Fibroblast of lung (primary cell): Measurements from ENCODE around the gene BRCC3.
A peak's percentile ranks its signal among the peaks of the same experiment; 100 is the strongest.

Experiments used
- EZH2 ChIP-seq: IDR thresholded peaks from 2 replicates; pipeline ENCODE4 v1.5.1; 2012; ENCODE audit warnings: low read length, control low read depth, mild to moderate bottlenecking; ENCODE audit errors: missing control alignments
- TF ChIP-seq, protein P1 (sequence below), 2 donors: IDR thresholded peaks in 1 of 2; conservative IDR thresholded peaks in 1 of 2; 1 replicate in 1 of 2; 2 replicates in 1 of 2; pipeline ENCODE4 v1.5.1; 2011 to 2012; ENCODE audit warnings: low read length in 2 of 2, control low read depth in 1 of 2, inconsistent platforms in 1 of 2, low read depth in 1 of 2, mild to moderate bottlenecking in 1 of 2

DNA sequence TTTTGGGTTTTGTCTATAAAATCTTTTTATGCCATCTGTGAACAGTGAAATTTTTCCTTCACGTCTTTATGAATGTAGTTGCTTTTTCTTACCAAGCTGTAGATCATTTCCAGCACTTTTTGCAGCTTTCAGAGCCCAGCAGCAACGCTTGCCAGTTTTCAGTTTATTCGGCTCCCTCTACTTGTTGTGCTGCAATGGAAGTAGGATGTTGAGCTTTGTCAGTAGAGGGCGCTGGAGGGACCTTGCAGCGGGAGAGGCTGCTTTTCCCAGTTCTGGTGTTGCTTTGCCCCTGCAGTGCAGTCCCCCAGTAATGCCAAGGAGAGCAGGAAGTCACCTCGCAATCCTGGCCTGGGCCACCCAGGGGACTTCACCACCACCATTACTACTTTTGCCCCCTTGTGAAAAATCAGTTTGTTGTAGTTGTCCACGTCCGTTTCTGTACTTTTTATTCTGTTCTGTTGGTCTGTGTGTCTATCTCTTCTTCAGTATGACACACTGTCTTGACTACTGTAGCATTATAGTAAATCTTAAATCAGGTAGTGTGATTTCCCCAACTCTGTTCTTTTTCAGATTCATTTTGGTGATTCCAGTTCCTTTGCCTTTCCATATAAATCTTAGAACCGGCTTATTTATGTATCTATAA, 22.2 kb upstream of the BRCC3 start:
- TF ChIP-seq, protein P1, sequence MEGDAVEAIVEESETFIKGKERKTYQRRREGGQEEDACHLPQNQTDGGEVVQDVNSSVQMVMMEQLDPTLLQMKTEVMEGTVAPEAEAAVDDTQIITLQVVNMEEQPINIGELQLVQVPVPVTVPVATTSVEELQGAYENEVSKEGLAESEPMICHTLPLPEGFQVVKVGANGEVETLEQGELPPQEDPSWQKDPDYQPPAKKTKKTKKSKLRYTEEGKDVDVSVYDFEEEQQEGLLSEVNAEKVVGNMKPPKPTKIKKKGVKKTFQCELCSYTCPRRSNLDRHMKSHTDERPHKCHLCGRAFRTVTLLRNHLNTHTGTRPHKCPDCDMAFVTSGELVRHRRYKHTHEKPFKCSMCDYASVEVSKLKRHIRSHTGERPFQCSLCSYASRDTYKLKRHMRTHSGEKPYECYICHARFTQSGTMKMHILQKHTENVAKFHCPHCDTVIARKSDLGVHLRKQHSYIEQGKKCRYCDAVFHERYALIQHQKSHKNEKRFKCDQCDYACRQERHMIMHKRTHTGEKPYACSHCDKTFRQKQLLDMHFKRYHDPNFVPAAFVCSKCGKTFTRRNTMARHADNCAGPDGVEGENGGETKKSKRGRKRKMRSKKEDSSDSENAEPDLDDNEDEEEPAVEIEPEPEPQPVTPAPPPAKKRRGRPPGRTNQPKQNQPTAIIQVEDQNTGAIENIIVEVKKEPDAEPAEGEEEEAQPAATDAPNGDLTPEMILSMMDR (conservative IDR thresholded peaks at IDR 0.05 in 1 of 2, IDR thresholded peaks at IDR 0.05 in 1 of 2; ENCODE audit: low read depth in 1 of 2, low read length in 2 of 2) = peak; percentile 55 to 77
- no peak for TF ChIP-seq EZH2
